SK-N-MC (cell line): ENCODE measurements around the gene ZNF227.

ENCODE experiments used
- EZH2 ChIP-seq: fragments of 200-600 bp; sonication (generic); IDR thresholded peaks from one replicate; pipeline ENCODE4 v1.6.1; 2017; ENCODE audit warnings: antibody characterized with exemption
- POLR2AphosphoS5 ChIP-seq: IDR thresholded peaks from 2 replicates; pipeline ENCODE4 v1.6.1; 2012; ENCODE audit warnings: mild to moderate bottlenecking, low read depth, low read length, borderline replicate concordance

DNA sequence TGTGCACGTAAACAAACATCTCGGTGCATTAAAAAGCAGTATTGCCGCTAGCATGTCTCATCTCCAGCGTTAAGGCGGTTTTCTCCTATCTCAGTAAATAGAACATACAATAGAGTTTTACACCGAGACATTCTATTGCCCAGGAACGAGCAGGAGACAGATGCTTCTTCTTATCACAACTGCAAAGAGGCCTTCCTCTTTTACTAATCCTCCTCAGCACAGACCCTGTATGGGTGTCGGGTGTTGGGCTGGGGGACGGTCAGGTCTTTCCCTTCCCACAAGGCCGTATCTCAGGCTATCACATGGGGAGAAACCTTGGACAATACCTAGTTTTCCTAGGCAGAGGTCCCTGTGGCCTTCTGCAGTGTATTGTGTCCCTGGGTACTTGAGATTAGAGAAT is 68.6 kb downstream of the ZNF227 start:
- TF ChIP-seq EZH2 (no peak), POLR2AphosphoS5 (no peak)
